K562 (cell line): ENCODE measurements around the gene CRTAP. TPM values are rescaled to one million over a fixed set of nuclear protein-coding genes. Genes with fewer than 3 reads are reported as not detected.

Experiments used
- ATAC-seq: fragments of 200-7000 bp; cut with Tn5 transposase; 3 replicates; pipeline ENCODE4 v1.9.1; 2020; ENCODE audit warnings: moderate library complexity
- BruUV-seq: library from RNA; stranded (reverse); fragments of 400-500 nt; replicated peaks from 2 replicates; lab custom pipeline; 2021; lab: Mats Ljungman, UMichigan
- CTCF ChIA-PET: fragments of 300-600 bp; formaldehyde crosslinking; extraction: SDS; loops from one replicate; lab custom pipeline; 2021; ENCODE audit warnings: low intra/inter-chr PET ratio; lab: Yijun Ruan, JAX
- POLR2A ChIA-PET: fragments of 300-600, 350-650 bp; sonication (Branson Sonifier 250); formaldehyde crosslinking; extraction: SDS; loops from one replicate; lab custom pipeline; 2021; ENCODE audit warnings: antibody characterized with exemption, inconsistent platforms; lab: Yijun Ruan, JAX
- DNase-seq, 4 experiments: peaks; one replicate each; pipeline versions ENCODE4 v3.0.0 to v3.0.0-alpha.2; 2011 to 2018; ENCODE audit warnings: low spot score in 3 of 4, mixed read lengths in 3 of 4; ENCODE audit errors: extremely low read depth in 1 of 4
- FAIRE-seq: peaks from 2 replicates; lab custom pipeline; 2011; peaks lifted over from hg19 to GRCh38; lab: Jason Lieb, UNC
- H2AFZ ChIP-seq: 2 replicates; pipeline ENCODE4 v1.6.0; 2011; ENCODE audit warnings: low read depth, low read length, control low read depth, inconsistent platforms
- H3K27ac ChIP-seq: fragments of 200-600 bp; 3 replicates; pipeline ENCODE4 v1.8.0; 2011; ENCODE audit warnings: low read depth, mild to moderate bottlenecking, control low read depth, inconsistent platforms, low read length, moderate library complexity, mixed read lengths; ENCODE audit errors: extremely low read depth
- H3K27me3 ChIP-seq, 2 experiments: fragments of 300-600 bp in 1 of 2; 2 replicates in 1 of 2; 3 replicates in 1 of 2; pipeline versions ENCODE4 v1.6.0 to v1.8.0; 2011; ENCODE audit warnings: inconsistent platforms in 2 of 2, low read length in 2 of 2, mild to moderate bottlenecking in 1 of 2, mixed read lengths in 1 of 2, moderate library complexity in 1 of 2; ENCODE audit not compliant: control insufficient read depth in 2 of 2, insufficient read depth in 2 of 2
- H3K36me3 ChIP-seq: fragments of 300-600 bp; 3 replicates; pipeline ENCODE4 v1.8.0; 2011; ENCODE audit warnings: mild to moderate bottlenecking, low read length, inconsistent platforms; ENCODE audit not compliant: control insufficient read depth, insufficient read depth
- H3K4me1 ChIP-seq, 2 experiments: fragments of 200-600 bp in 1 of 2; replicated peaks in 1 of 2; 2 replicates in 1 of 2; 3 replicates in 1 of 2; pipeline versions ENCODE4 v1.5.1 to v1.8.0; 2011; ENCODE audit warnings: inconsistent platforms in 2 of 2, low read length in 2 of 2, mild to moderate bottlenecking in 1 of 2, mixed read lengths in 1 of 2, moderate library complexity in 1 of 2; ENCODE audit not compliant: control insufficient read depth in 2 of 2, insufficient read depth in 2 of 2
- H3K4me2 ChIP-seq: 2 replicates; pipeline ENCODE4 v1.6.1; 2011; ENCODE audit warnings: low read length, control low read depth, inconsistent platforms, mixed read lengths; ENCODE audit not compliant: insufficient read depth
- H3K4me3 ChIP-seq: fragments of 200-600 bp; sonication (generic), shearing (Covaris generic); 2 replicates; pipeline ENCODE4 v1.5.1; 2016; ENCODE audit warnings: control low read depth, inconsistent platforms
- H3K79me2 ChIP-seq: fragments of 200-600 bp; 3 replicates; pipeline ENCODE4 v1.8.0; 2011; ENCODE audit warnings: low read length, inconsistent platforms; ENCODE audit not compliant: control insufficient read depth, insufficient read depth
- H3K9ac ChIP-seq, 2 experiments: 2 replicates each; pipeline versions ENCODE4 v1.6.0 to v1.6.1; 2011; ENCODE audit warnings: low read depth in 2 of 2, low read length in 2 of 2, control low read depth in 1 of 2, inconsistent platforms in 1 of 2, mild to moderate bottlenecking in 1 of 2, mixed read lengths in 1 of 2; ENCODE audit not compliant: insufficient read depth in 1 of 2
- H3K9me1 ChIP-seq: one replicate; pipeline ENCODE4 v1.6.0; 2011; ENCODE audit warnings: inconsistent platforms, mild to moderate bottlenecking, low read length, moderate library complexity; ENCODE audit not compliant: control insufficient read depth, insufficient read depth
- H3K9me3 ChIP-seq: replicated peaks from 2 replicates; pipeline ENCODE4 v1.5.1; 2011; ENCODE audit warnings: low read depth, low read length, inconsistent platforms; ENCODE audit not compliant: control insufficient read depth, insufficient read depth
- H4K20me1 ChIP-seq: replicated peaks from 2 replicates; pipeline ENCODE4 v1.6.1; 2011; ENCODE audit warnings: low read length, inconsistent platforms, mixed read lengths; ENCODE audit not compliant: control insufficient read depth, insufficient read depth
- ARID2 ChIP-seq: fragments of 450-650 bp; IDR thresholded peaks from 2 replicates; pipeline ENCODE4 v1.6.1; 2017; ENCODE audit warnings: antibody characterized with exemption, mild to moderate bottlenecking
- DEAF1 ChIP-seq: fragments of 450-650 bp; formaldehyde crosslinking; IDR thresholded peaks from 2 replicates; pipeline ENCODE4 v1.4.0; 2020; ENCODE audit warnings: mild to moderate bottlenecking, moderate library complexity
- FOXA3 ChIP-seq, 2 experiments: fragments of 450-650 bp in 1 of 2; sonication (generic) in 1 of 2; formaldehyde crosslinking; IDR thresholded peaks in 1 of 2; conservative IDR thresholded peaks in 1 of 2; 2 replicates each; pipeline versions ENCODE4 v1.4.0 to v1.8.0; 2020 to 2022; ENCODE audit warnings: mild to moderate bottlenecking in 2 of 2, missing genetic modification reagents in 1 of 2
- MAZ ChIP-seq, 2 experiments: fragments of 450-650 bp in 1 of 2; sonication (generic) in 1 of 2; formaldehyde crosslinking; IDR thresholded peaks in 1 of 2; conservative IDR thresholded peaks in 1 of 2; 2 replicates each; pipeline versions ENCODE4 v1.4.0 to v1.5.0; 2020; ENCODE audit warnings: mild to moderate bottlenecking in 1 of 2, missing genetic modification reagents in 1 of 2
- NFXL1 ChIP-seq: fragments of 450-650 bp; formaldehyde crosslinking; IDR thresholded peaks from 2 replicates; pipeline ENCODE4 v1.4.0; 2021; ENCODE audit warnings: mild to moderate bottlenecking
- REST ChIP-seq, 2 experiments: fragments of 450-650 bp; formaldehyde crosslinking in 1 of 2; IDR thresholded peaks; 2 replicates each; pipeline versions ENCODE4 v1.4.0 to v1.6.1; 2014 to 2020; ENCODE audit warnings: mild to moderate bottlenecking in 2 of 2, borderline replicate concordance in 1 of 2, low read depth in 1 of 2
- TFAP4 ChIP-seq: sonication (generic); formaldehyde crosslinking; IDR thresholded peaks from 2 replicates; pipeline ENCODE4 v1.8.0; 2022; ENCODE audit warnings: missing genetic modification reagents, mild to moderate bottlenecking, moderate library complexity, borderline replicate concordance
- WGBS: fragments of 100-300 bp; shearing (Covaris generic); methylation state at CpG from one replicate; pipeline ENCODE4 v1.1.6; 2016; ENCODE audit warnings: low coverage, mixed read lengths; ENCODE audit not compliant: insufficient coverage; ENCODE audit errors: missing lambda C conversion rate; 5-methylcytosine and 5-hydroxymethylcytosine counted together
- in situ Hi-C: fragments of 300-500 bp; cut with MboI; formaldehyde crosslinking; loops from 4 replicates; pipeline ENCODE4 v1.15.0; 2018; ENCODE audit warnings: inconsistent platforms, mixed read lengths
- intact Hi-C: fragments of 100-400 bp; cut with micrococcal nuclease; formaldehyde crosslinking; loops from 2 replicates; pipeline ENCODE4 v1.14.2; 2022
- polyA plus RNA-seq, 8 experiments: library from polyadenylated mRNA; depleted of rRNA in 4 of 8; stranded (reverse) in 5 of 8; unstranded in 3 of 8; fragments of >200 nt; fragmentation: Nextera tagmentation in 2 of 8; fragmentation: Illumina TruSeq in 1 of 8; extraction: Ambion mirVana in 2 of 8; extraction: Trizol in 1 of 8; gene quantifications; 2 replicates each; pipeline versions ENCODE4 v1.2.1 to v1.2.3, GENCODE V29; 2011 to 2014; ENCODE audit warnings: inconsistent platforms in 1 of 8, missing spikeins in 1 of 8
- total RNA-seq, 7 experiments: library from RNA; depleted of rRNA in 6 of 7; stranded (reverse); fragments of >200 nt in 6 of 7; fragmentation: Illumina TruSeq in 2 of 7; extraction: Trizol in 2 of 7; gene quantifications; 2 replicates each; pipeline versions ENCODE4 v1.2.1 to v1.2.3, GENCODE V29; 2011 to 2021; ENCODE audit warnings: low replicate concordance in 1 of 7

Gene CRTAP
- total and polyA plus RNA-seq, 9 of the 15 experiments (the other 6 are each of a cell fraction or from before 2014, with no cell fraction given): 10.0 to 121 (median 53.0) TPM

GRCh38 chr3:33131331-33132018 is 17.7 kb downstream of the CRTAP start:
- Histone ChIP-seq H3K4me3 (no peak overlapping the region), H3K27ac (no peak overlapping the region), H3K9me1 (no peaks in the 10 kb centered on the region), H4K20me1 (no peaks in the 10 kb centered on the region), H3K9me3 (no peaks in the 10 kb centered on the region), H3K4me2 (no peak overlapping the region), H3K9ac (no peak overlapping the region), H3K27me3 (no peaks in the 10 kb centered on the region), H3K79me2 (no peaks in the 10 kb centered on the region), H3K4me1 (no peaks in the 10 kb centered on the region), H3K36me3 (peaks cover 55% of the 10 kb centered on the region; the same call in 2 of the 3 replicates), H2AFZ (no peak overlapping the region)
- FAIRE-seq: peak; percentile 88
- DNase-seq: peak; percentile 71 to 78 (median 74)
- ATAC-seq: peak; percentile 94
- intact Hi-C loops: loop anchor here (1.0 to 10.0 kb wide), 6 partner anchors 121 to 656 kb away; partner anchors contain the start of gene CLASP2
- in situ Hi-C loops: loop anchor here (5.0 kb wide), 2 partner anchors 241 to 656 kb away; no protein-coding TSS in a partner anchor
- POLR2A ChIA-PET: interaction anchor here (0.6 to 1.4 kb wide), 12 partner anchors 10 to 667 kb away, joined by 3 to 14 read pairs (median 3); partner anchors contain the start of genes CRTAP, GLB1, PDCD6IP and TMPPE
- 7% methylated on average over 6 of the region's 6 CpGs for WGBS
- no TSS peak for BruUV-seq
- CTCF ChIA-PET: interaction anchor here (0.7 to 3.9 kb wide), 5 partner anchors 14 to 656 kb away, joined by 3 to 50 read pairs (median 6); no protein-coding TSS in a partner anchor
- TF ChIP-seq TFAP4 (CRISPR knock-in tag) (no peak), ARID2 (peak; percentile 37; the same call in 1 of the 2 replicates), DEAF1 (CRISPR knock-in tag) (peak; percentile 74), REST (IDR thresholded peaks at IDR 0.05; ENCODE audit: borderline replicate concordance) (peak; percentile 84), REST (CRISPR knock-in tag; IDR thresholded peaks at IDR 0.05; ENCODE audit: low read depth) (no peak), NFXL1 (CRISPR knock-in tag) (no peak), MAZ (CRISPR knock-in tag; conservative IDR thresholded peaks at IDR 0.05 in 1 of 2, IDR thresholded peaks at IDR 0.05 in 1 of 2) (no peak), FOXA3 (CRISPR knock-in tag; conservative IDR thresholded peaks at IDR 0.05 in 1 of 2, IDR thresholded peaks at IDR 0.05 in 1 of 2) (0 out of 4 replicates have a peak, but pooled peaks of 1 of the 2 experiments have one; percentile 16)
